Measurements from ENCODE around the gene RRP1B.

GRCh38 chr21:43667191-43667904 is 8.0 kb downstream of the RRP1B start:
- TF ChIP-seq CTCF (conservative IDR thresholded peaks at IDR 0.05): no peak
- TF ChIP-seq EZH2 (IDR thresholded peaks at IDR 0.05; ENCODE audit: low read depth): no peak
